Measurements from ENCODE around the gene STKLD1. TPM values are rescaled to one million over a fixed set of nuclear protein-coding genes. Genes with fewer than 3 reads are reported as not detected.

The STKLD1 gene
- total and polyA plus RNA-seq, 9 of the 15 experiments (the other 6 are each of a cell fraction or from before 2014, with no cell fraction given) = 0.10 to 0.65 (median 0.33) TPM; not detected in 2

DNA sequence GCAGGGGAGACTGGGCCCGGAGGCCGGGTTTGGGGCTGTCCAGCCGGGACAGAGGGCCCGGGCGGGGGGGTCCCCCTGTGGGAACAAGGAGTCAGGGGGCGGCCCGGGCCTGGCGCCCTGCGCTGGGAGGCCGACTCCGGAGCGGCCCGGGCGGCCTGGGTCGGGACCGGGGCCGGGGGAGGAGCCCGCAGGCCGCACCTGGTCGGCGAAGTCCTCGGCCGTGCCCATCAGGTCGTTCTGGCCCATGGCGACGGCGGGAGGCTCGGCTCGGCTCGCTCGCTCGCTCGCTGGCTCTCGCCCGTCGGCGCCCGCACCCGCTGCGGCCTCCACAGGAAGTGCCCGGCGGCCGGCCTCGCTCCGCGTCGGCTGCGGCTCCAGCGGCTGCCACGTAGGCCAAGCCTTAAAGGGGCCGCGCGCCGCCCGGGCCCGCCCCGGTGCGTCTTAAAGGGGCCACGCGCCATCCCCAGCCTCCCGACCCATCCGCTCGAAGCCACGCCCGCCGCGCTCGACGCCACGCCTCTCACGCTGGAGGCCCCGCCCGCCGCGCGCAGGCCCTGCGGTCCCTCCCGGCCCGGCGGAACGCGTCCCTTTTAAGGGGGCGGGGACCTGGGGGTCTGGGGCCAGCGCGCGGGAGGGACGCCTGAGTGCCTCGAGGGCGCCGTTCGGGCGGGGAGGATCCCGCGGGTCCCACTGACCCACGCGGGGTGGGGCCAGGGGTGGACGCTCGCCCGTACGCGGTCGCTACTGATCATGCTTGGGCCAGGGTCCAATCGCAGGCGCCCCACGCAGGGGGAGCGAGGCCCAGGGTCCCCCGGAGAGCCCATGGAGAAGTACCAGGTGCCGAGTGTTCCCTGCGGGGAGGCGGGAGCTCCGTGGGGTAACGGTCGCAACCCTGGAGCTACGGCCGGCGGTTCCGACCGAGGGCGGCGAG, at the start of gene STKLD1, which contains the start of gene SURF4 (continued):
- TF ChIP-seq, protein P1, sequence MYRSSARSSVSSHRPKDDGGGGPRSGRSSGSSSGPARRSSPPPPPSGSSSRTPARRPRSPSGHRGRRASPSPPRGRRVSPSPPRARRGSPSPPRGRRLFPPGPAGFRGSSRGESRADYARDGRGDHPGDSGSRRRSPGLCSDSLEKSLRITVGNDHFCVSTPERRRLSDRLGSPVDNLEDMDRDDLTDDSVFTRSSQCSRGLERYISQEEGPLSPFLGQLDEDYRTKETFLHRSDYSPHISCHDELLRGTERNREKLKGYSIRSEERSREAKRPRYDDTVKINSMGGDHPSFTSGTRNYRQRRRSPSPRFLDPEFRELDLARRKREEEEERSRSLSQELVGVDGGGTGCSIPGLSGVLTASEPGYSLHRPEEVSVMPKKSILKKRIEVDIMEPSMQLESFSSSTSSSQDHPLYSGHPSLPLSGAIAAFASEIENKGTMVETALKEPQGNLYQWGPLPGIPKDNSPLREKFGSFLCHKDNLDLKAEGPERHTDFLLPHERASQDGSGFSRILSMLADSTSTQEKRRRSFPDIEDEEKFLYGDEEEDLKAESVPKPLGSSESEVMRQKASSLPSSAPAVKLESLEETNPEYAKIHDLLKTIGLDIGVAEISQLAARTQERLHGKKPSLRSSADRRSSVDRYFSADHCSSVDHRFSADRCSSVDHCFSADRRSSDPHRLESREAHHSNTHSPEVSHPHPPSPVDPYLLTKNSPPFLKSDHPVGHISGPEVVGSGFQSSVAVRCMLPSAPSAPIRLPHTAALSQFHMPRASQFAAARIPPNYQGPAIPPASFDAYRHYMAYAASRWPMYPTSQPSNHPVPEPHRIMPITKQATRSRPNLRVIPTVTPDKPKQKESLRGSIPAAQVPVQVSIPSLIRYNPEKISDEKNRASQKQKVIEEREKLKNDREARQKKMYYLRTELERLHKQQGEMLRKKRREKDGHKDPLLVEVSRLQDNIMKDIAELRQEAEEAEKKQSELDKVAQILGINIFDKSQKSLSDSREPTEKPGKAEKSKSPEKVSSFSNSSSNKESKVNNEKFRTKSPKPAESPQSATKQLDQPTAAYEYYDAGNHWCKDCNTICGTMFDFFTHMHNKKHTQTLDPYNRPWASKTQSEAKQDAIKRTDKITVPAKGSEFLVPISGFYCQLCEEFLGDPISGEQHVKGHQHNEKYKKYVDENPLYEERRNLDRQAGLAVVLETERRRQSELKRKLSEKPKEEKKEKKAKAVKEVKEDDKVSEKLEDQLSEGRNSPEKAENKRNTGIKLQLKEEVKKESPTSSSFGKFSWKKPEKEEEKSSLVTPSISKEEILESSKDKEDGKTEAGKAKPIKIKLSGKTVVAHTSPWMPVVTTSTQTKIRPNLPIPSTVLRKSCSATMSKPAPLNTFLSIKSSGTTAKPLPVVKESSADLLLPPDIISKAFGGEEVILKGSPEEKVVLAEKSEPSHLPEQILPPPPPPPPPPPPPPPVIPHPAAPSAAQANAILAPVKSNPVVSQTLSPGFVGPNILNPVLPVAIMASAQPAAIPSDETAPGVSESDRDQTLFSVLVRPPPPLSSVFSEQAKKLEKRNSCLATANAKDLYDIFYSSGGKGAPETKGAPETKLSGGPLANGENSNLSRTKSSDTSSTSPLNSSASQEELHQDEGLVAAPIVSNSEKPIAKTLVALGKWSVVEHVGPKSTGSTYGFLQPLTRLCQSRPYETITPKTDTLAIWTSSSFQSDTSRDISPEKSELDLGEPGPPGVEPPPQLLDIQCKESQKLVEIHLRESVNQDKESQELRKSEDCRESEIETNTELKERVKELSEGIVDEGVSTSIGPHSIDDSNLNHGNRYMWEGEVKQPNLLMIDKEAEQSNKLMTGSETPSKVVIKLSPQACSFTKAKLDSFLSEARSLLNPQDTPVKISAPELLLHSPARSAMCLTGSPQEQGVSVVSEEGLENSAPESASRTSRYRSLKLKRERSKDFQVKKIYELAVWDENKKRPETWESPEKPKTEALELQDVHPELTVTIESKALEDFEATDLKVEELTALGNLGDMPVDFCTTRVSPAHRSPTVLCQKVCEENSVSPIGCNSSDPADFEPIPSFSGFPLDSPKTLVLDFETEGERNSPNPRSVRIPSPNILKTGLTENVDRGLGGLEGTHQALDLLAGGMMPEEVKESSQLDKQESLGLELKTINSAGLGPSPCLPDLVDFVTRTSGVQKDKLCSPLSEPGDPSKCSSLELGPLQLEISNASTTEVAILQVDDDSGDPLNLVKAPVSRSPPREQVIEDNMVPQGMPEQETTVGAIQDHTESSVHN (IDR thresholded peaks at IDR 0.05; ENCODE audit: borderline replicate concordance in 1 of 2, low read depth in 1 of 2) = no peak
- no peak for TF ChIP-seq HNRNPK (IDR thresholded peaks at IDR 0.05; ENCODE audit: low read depth, low read length, poor library complexity, severe bottlenecking)
- TF ChIP-seq CLOCK (CRISPR knock-in tag; IDR thresholded peaks at IDR 0.05; ENCODE audit: borderline replicate concordance) = no peak
- TF ChIP-seq ZNF140 (CRISPR knock-in tag; IDR thresholded peaks at IDR 0.05) = no peak
- TF ChIP-seq XRCC5 (IDR thresholded peaks at IDR 0.05; ENCODE audit: low read depth, low read length) = 0 out of 2 replicates have a peak, but pooled peaks have one; percentile 44
- no peak for TF ChIP-seq KLF10 (CRISPR knock-in tag; IDR thresholded peaks at IDR 0.05)
- TF ChIP-seq ZNF232 (CRISPR knock-in tag; IDR thresholded peaks at IDR 0.05) = peak; percentile 79; the same call in 1 of the 2 replicates
- TF ChIP-seq SP1 (CRISPR knock-in tag; IDR thresholded peaks at IDR 0.05) = peak; percentile 94
- TF ChIP-seq MAZ (CRISPR knock-in tag; conservative IDR thresholded peaks at IDR 0.05 in 1 of 2, IDR thresholded peaks at IDR 0.05 in 1 of 2) = peak; percentile 83 to 87
- TF ChIP-seq ZNF830 (CRISPR knock-in tag; IDR thresholded peaks at IDR 0.05) = no peak
- no peak for TF ChIP-seq SNRNP70 (optimal IDR thresholded peaks at IDR 0.05; ENCODE audit: low read depth, low read length)
- TF ChIP-seq ZNF133 (CRISPR knock-in tag; IDR thresholded peaks at IDR 0.05) = no peak
- TF ChIP-seq ZNF146 (CRISPR knock-in tag; IDR thresholded peaks at IDR 0.05; ENCODE audit: unreplicated experiment) = no peak
- TF ChIP-seq PTBP1 (IDR thresholded peaks at IDR 0.05; ENCODE audit: low read depth, low read length) = no peak
- no peak for TF ChIP-seq KLF16 (IDR thresholded peaks at IDR 0.05)
- TF ChIP-seq TRIM24 (IDR thresholded peaks at IDR 0.05) = no peak
- TF ChIP-seq RBM17 (IDR thresholded peaks at IDR 0.05; ENCODE audit: borderline replicate concordance, low read depth, low read length) = no peak

All from K562 (cell line).